ENCODE data around the gene STRADB.
A peak's percentile ranks its signal among the peaks of the same experiment; 100 is the strongest.
"Not testable (repeated sequence)": the region's sequence is repeated elsewhere in the genome, so short reads cannot be mapped to it uniquely, and the experiment has no call there.

STRADB gene, protein sequence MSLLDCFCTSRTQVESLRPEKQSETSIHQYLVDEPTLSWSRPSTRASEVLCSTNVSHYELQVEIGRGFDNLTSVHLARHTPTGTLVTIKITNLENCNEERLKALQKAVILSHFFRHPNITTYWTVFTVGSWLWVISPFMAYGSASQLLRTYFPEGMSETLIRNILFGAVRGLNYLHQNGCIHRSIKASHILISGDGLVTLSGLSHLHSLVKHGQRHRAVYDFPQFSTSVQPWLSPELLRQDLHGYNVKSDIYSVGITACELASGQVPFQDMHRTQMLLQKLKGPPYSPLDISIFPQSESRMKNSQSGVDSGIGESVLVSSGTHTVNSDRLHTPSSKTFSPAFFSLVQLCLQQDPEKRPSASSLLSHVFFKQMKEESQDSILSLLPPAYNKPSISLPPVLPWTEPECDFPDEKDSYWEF

DNA sequence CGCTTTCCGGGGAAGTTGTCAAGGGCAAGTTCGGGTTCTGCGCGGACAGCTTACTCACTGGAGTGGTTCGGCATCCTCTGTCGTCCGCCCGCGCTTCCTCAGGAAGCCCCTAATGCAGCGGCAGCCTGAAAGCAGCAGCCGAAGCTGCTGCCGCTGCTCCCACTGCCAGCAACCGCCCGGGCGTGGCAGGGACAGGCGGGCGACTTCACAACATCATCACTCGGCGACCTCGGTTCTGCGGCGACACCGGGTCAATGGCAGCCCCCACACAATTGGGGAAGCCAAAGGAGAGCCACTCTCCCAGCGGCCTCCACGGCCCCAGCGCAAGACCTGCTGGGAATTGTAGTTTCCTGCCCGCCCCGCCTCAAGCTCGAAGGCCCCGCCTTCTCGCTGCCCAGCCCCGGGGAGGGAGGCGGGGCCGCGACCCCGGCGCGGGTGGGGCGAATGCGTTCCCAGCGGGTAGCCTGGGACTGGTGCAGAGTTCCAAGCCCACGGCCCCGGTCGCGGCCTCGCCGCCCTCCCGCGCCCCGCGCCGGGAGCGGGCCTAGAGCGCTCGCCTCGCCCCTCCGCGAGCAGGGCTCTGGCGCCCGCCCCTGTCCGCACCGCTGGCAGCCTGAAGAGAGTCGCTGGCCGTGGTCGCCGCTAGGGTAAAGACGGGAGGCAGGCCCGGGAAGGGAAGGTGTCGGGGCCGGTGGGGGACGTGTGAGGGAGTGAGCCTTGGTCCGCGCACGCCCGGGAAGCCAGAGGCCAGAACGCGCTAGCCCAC lies at the start of gene STRADB, which contains the start of gene TRAK2:
Gene STRADB, plus strand, starts transcription at position 449 of the 766 bp plus-strand sequence. CDS start 3,101 bp downstream, outside the sequence.
Gene TRAK2, minus strand, starts transcription at position 167 of the 766 bp plus-strand sequence. CDS start 30,951 bp downstream, outside the sequence.
- DNase-seq (ENCODE audit: low spot score): peak; percentile 96

DNA sequence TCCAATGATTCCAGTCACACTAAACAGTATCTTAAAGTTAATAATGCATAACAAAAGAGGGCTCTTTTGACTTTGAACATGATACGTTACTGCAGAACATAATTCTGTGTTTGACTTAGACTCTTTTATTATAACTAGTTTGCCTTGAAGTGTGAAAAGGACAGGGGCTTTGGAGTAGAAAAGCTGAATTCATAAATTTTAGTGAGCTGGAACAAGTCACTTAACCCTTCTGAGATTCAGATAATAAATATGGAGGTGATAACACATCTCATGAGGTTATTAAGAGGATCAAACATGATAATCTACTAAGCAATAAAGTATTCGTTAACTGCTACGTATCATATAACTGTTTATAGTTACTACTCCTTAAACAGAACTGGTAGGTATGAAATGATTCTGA lies 49.7 kb upstream of the STRADB start:
- DNase-seq (ENCODE audit: low spot score): no peak

DNA sequence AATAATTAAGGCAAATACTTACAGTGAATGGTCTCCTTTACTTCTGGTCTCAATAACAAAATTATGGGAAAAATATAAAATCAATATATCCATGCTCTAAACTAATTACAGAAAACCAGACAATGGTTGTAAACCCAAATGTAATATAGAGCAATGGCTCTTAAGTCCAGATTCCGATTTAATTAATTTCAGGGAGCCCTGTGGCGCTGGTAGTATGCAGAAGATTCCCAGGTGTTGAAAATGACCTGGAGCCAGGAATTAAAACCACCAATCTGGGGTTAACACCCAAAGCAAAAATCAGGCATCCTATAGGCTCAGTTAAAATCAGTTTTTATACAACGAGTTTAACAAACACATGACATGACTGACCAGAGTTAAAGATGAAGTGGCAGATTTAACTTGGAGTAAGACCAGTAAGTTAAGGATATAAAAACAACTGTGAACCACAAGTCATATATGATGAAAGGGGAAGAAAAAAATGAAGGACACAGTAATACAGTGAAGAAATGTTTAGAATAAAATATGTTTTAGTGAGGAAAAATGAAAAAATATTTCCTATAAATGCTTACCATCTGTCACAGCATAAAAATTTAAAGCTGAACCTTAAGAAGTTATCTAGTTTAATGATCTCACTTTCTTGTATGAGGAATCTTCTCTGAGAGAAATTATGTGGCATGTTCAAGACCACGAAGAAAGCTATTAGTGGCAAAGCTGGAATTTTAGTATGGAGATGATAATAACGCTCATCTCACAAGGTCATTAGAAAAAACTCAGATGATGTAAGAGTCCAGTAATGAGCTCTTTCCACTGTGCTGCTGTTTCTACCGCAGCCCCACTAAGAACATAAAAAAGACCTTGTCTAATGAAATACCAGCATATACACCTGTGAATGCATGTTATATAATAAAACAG lies 48.6 kb upstream of the STRADB start:
- no peak for DNase-seq (ENCODE audit: low spot score)

DNA sequence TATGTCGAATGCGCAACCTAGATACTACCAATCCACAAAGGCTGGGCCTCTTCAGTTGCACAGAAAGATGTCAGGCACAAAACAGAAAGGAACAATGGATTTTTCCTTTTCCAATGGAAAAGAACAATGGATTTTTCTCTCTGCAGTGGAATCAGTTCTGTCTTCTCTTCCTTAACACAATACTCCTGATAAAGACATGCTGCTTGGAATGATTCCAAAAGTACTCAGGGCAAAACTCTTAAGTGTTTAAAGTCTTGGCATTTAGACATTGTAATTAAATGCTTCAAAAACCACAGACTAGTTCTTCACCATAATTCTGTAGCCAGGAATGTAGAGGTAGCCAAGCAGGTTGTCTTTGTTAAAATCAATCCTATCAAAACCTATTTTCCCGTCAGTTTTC lies 47.7 kb upstream of the STRADB start:
- no peak for DNase-seq (ENCODE audit: low spot score)

DNA sequence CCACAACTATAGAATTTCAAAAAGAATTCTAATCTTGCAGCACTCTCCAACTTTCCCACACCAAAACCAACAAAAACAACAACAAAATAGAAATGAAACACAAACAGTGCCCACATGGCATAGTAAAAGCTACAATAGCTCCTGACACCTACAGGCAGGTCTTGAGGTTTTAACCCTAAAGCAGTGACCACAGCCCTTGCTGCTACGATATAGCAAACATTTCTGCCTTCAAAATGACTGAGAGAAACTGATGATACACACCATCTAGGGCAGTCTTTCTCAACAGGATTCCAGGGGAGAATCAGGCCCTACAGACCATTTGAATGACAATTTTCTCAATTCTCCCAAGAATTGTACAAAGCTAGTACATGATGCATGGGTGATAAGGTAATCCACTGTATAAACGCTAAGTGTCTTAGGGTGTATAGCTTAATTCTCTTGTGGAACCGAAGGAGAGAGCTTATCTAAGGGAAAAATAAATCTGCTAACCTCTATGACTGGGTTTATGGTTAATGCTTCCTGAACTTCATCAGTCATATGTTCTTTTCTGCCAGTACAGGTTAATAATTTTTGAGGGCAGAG lies 46.8 kb upstream of the STRADB start:
- no peak for DNase-seq (ENCODE audit: low spot score)

DNA sequence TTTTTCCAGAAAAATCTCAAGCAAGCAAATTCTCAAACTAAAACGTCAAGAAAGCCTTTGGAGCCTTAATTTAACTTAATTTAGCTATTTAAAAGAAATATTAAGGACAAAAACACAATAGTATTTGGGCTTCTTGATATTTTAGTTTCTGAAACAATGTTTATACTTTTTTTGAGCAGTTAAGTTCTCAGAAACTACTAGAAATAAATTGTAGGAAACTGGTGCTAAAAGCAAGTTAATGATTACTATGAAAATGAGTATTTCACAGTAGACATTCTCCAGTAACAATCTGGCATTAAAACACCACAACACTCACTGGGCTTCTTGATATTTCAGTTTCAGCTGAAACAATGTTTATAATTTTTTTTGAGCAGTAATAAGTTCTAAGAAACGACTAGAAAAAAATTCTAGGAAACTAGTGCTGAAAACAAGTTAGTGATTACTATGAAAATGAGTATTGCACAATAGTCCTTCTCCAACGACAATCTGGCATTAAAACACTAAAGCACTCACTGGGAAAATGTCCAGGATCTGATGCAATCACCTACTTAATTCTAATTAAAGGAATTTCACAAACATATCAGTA lies 45.4 kb upstream of the STRADB start:
- peak; percentile 51 for DNase-seq (ENCODE audit: low spot score)

DNA sequence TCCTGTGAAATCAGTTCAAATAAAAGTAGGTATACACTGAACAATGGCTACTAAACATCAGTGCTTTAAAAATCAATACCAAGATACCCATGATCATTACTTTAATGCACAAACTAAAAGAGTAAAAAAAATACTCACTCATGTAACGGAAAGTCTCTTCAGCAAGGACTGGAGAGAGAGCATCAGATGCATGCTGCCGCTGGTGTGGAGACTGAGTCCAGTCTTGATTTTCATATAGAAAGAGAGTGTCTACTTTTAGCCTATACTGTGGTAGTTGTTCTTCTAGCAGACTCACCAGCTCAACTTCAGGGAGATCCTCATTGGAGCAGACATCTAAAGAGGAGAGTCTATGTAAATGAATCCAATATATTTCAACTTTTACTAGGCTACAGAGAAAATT lies 44.3 kb upstream of the STRADB start:
- DNase-seq (ENCODE audit: low spot score): no peak

DNA sequence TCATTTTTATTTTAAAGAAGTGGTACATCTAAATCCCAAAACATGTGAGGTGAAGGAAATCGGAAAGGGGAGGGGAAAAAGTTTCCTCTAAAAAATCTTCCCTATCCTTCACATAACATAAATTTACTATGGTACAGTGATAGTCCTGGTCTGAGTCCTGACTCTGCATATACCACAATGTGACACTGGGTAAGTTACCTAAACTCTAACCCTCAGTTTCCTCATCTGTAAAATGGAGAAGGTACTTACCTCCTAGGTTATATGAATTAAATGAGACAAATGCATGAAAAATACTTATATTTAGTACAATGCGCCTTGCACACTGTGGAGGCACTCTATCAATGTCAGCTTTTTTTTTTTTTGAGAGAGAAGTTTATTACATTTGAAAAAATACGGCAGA lies 42.6 kb upstream of the STRADB start:
- DNase-seq (ENCODE audit: low spot score): no peak

DNA sequence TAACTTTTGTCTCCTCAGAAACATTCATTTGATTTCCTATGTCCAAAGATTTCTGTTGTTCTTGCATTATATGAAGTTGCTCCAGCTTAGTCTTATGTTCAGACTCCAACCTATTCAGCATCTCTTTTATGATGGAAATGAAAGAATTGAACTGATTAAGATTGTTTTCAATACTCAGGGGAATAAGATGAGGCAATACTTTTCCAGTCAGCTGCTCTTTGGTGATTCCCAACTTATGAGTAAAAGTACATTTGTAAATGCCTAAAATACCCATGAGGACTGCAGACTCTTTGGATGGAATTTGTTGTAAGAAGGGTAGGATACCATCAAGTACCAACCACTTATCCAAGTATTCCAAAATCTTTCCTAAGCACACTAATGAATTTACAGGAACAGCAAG lies 40.1 kb upstream of the STRADB start:
- no peak for DNase-seq (ENCODE audit: low spot score)

DNA sequence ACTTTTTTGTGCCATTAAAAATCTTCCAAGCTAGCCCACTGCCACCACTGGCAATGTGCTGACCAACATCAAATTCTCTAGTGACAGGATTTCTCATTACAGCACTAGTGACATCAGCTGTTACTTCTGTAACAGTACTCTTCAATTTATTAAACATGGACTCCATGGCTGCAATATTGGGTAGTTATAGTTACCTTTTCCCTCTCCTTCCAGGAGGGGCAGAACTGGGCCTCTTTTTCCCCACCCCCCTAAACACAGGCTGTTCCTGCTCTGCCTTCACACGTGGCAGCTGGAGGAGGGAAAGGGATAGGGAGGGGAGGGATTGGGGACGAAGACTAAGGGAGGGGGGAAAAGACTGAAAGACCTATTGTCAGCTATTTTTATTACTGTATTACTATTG lies 38.4 kb upstream of the STRADB start:
- DNase-seq (ENCODE audit: low spot score): no peak

DNA sequence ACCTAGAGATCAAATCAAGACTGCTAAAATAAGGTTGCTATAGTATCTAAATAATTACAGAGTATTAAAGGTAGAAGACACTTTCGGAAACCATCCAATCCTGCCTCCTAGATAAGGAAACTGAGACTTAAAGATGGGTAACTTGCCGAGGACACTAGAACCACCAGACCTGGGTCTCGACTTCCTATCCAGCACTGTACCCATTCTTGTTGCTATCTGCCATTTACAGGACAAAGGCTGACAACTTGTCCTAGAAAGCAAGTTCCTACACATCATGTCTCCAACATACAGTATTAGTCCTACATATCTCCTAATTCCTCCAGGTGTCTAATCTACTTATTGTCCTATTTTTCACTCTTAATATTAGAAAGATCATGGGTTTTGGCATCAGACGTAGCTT lies 38.0 kb upstream of the STRADB start:
- no peak for DNase-seq (ENCODE audit: low spot score)

DNA sequence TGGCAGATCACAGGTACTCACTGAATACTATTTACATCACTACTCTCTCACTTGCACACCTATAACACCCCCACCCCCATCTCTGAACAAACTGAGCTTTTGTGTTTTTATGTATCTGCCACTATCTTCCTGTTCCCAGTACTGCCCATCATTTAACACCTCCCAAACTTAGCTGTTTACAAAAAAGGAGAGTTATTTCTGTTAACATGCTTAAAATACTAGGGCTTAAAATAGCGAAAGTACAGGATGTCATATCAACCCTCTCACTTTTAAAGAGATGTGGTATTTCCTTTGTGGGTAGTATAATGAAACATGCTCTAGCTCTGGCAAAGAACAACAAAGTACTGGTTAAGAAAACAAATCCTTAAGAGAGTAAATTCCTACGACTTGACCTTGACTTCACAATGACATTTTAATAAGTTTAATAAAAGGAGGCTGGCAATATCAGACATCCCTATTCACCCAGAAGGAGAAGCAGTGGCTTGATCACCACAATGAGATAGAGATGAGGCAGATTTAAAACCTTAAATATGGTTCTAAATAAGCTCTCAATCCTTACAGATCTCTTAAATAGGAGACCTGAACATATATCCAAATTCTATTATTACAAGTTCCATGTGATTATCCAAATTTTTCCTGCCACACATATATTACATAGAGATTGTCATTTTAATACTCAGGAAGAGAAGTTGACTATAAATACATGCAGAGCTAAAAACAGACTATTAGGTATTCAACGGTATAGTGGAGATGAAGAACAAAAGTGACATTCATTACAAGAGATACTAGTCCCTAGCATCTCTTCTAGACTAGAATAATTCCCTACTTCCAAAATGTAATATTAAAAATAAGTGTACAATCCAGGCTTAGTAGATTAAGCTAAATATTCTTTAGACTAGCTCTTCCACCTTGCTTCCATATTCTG lies 37.2 kb upstream of the STRADB start:
- peak; percentile 40 for DNase-seq (ENCODE audit: low spot score)

DNA sequence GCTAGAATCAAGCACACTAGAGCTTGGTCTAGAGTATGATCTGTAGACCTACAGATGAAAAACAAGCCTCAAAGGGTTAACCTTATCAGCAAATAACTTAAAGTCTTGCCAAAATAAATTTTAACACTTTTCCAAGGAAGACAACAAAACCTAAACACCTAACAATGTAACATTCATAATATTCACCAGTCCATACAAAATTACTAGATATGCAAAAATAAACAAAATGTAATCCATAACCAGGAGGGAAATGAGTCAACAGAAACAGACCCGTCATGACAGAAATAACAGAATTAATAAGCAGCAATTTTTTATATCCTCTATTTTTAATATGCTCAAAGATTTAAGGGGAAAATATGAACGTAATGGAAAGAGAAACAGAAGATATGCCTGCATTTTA lies 36.4 kb upstream of the STRADB start:
- no peak for DNase-seq (ENCODE audit: low spot score)

DNA sequence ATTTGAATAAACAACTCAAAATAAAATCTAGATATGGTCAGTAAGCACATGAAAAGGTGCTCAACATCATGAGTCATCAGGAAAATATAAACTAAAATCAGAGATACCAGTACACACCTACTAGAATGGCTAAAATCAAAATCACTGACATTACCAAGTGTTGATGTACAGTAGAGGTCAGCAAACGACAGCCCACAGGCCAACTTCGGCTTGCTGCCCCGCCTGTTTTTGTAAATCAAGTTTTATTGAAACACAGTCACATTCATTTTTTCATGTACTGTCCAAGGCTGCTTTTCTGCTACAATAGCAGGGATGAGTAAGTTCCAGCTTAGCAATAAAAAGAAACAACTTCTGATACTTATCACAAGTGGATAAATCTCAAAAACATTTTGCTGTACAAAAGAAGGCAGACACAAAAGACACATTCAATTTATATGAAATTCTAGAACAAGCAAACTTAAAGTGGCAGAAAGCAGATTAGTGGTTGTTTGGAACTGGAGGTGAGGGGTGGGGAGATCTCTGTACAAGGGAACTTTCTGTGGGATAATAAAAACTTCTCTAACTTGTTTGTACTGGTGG lies 32.4 kb upstream of the STRADB start:
- no peak for DNase-seq (ENCODE audit: low spot score)

DNA sequence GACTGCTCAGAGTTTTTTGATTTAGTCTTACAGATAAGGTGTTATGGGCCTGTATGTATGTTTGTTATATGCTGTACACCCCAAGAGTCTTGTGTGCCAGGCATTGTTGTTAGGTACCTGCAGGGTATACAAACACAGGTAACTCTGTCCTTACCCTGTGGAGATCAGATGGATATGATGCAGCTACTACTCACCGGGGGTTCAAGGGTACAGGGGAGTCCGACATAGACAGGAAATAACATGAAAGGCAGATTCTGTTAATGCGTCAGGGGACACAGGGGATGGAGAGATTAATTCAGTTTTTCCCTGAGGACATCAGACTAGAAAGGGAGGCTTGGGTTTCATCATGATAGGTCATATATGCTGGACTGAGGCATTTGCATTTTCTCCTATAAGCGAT lies 31.6 kb upstream of the STRADB start:
- no peak for DNase-seq (ENCODE audit: low spot score)

DNA sequence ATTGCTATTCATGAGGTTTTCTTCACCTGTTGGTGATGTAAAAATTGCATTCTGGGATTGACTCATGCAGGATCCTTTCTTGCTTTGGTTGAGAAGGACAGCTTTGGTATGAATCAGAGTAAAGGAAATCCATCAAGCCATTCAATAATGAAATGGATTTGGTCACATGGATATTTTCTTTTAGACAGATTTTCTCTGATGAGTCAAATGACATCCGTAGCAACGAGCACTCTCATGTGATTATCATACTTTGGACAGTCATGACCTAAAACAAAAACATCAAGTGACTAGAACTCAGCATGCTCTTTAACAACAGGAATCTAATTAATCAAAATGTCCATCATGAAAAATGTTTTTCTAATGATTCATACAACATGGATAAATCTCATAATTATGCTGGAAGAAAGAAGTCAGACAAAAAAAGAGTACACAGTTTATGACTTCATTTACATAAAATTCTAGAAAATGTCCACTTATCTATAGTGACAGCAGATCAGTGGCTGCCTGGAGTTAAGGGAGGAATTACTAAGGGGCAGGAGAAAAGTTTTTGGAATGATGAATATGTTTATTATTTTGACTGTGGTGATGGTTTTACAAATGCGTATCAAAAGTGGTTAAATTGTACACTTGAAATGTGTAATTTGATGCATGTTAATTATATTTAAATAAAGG lies 31.0 kb upstream of the STRADB start:
- DNase-seq (ENCODE audit: low spot score): peak; percentile 26

DNA sequence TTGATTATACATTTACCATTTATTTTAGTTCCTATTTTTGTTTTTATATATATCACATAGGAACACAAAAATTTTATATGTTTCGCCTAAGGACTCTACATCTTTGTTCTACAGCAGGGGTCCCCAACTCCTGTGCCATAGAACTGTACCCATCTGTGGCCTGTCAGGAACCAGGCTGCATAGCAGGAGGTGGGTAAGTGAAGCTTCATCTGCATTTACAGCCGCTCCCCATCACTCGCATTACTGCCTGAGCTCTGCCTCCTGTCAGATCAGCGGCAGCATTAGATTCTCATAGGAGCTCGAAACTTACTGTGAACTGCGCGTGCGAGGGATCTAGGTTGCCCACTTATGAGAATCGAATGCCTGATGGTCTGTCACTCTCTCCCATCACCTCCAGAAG lies 25.6 kb upstream of the STRADB start:
- no peak for DNase-seq (ENCODE audit: low spot score)

DNA sequence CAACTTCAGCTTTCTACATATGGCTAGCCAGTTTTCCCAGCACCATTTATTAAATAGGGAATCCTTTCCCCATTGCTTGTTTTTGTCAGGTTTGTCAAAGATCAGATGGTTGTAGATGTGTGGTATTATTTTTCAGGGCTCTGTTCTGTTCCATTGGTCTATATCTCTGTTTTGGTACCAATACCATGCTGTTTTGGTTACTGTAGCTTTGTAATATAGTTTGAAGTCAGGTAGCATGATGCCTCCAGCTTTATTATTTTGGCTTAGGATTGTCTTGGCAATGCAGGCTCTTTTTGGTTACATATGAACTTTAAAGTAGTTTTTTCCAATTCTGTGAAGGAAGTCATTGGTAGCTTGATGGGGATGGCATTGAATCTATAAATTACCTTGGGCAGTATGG lies 23.2 kb upstream of the STRADB start:
- not testable (repeated sequence) for DNase-seq (ENCODE audit: low spot score)

DNA sequence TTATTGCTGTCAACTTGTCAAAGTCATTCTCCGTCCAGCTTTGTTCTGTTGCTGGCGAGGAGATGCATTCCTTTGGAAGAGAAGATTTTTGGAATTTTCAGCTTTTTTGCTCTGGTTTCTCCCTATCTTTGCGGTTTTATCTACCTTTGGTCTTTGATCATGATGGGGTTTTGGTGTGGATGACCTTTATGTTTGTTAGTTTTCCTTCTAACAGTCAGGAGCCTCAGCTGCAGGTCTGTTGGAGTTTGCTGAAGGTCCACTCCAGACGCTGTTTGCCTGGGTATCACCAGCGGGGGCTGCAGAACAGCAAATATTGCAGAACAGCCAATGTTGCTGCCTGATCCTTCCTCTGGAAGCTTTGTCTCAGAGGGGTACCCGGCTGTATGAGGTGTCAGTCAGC lies 21.7 kb upstream of the STRADB start:
- DNase-seq (ENCODE audit: low spot score): not testable (repeated sequence)

Data from CD4-positive, alpha-beta T cell treated with Interleukin-15 for 4 hours (primary cell).